Prostate gland (tissue), 2 donors: ENCODE measurements around the gene DNAJB8. TPM values are rescaled to one million over a fixed set of nuclear protein-coding genes. Genes with fewer than 3 reads are reported as not detected.

Experiments used
- DNase-seq: peaks from one replicate; pipeline ENCODE4 v3.0.0-alpha.2; 2019; ENCODE audit warnings: low spot score
- H3K27ac ChIP-seq, 2 donors: fragments of 200-600 bp; sonication (generic); 2 replicates each; pipeline ENCODE4 v1.5.1; 2017 to 2019
- H3K27me3 ChIP-seq: fragments of 200-600 bp; sonication (generic); replicated peaks from 2 replicates; pipeline ENCODE4 v1.5.1; 2019; ENCODE audit not compliant: insufficient read depth
- H3K36me3 ChIP-seq, 2 donors: fragments of 200-600 bp; sonication (generic); 1 replicate in 1 of 2; 2 replicates in 1 of 2; pipeline versions ENCODE4 v1.5.1 to v1.8.1; 2017 to 2019
- H3K4me1 ChIP-seq: fragments of 200-600 bp; sonication (generic); replicated peaks from 2 replicates; pipeline ENCODE4 v1.5.1; 2019
- H3K4me3 ChIP-seq, 2 donors: fragments of 200-600 bp; sonication (generic); 2 replicates each; pipeline ENCODE4 v1.5.1; 2017 to 2019
- H3K9me3 ChIP-seq: fragments of 200-600 bp; sonication (generic); 2 replicates; pipeline ENCODE4 v1.5.1; 2017
- POLR2A ChIP-seq: fragments of 450-650 bp; IDR thresholded peaks from one replicate; pipeline ENCODE4 v1.6.1; 2016; ENCODE audit warnings: antibody characterized with exemption, mild to moderate bottlenecking
- POLR2AphosphoS5 ChIP-seq: sonication (generic); formaldehyde crosslinking; IDR thresholded peaks from one replicate; pipeline ENCODE4 v1.6.1; 2017; ENCODE audit warnings: antibody characterized with exemption
- WGBS: methylation state at CpG from one replicate; pipeline ENCODE4 v1.1.5; 2018; 5-methylcytosine and 5-hydroxymethylcytosine counted together
- intact Hi-C: fragments of 100-400 bp; cut with DNase I; formaldehyde crosslinking; loops from one replicate; pipeline ENCODE4 v1.14.2; 2022
- total RNA-seq, 2 donors: library from RNA; depleted of rRNA; stranded (reverse); fragments of >200 nt; gene quantifications; one replicate each; pipeline ENCODE4 v1.1.0, GENCODE V29; 2016
- TF ChIP-seq, protein P1 (sequence below), 4 experiments: fragments of 200-600 bp in 2 of 4; fragments of 450-650 bp in 2 of 4; sonication (generic) in 2 of 4; IDR thresholded peaks; 1 replicate in 3 of 4; 2 replicates in 1 of 4; pipeline ENCODE4 v1.5.1; 2016 to 2019; ENCODE audit warnings: antibody characterized with exemption in 4 of 4, mild to moderate bottlenecking in 2 of 4, moderate library complexity in 2 of 4

The DNAJB8 gene
- 1 to 10 TPM in 1 of 2 donors, not detected in 1; 3.2 TPM for total RNA-seq

DNA sequence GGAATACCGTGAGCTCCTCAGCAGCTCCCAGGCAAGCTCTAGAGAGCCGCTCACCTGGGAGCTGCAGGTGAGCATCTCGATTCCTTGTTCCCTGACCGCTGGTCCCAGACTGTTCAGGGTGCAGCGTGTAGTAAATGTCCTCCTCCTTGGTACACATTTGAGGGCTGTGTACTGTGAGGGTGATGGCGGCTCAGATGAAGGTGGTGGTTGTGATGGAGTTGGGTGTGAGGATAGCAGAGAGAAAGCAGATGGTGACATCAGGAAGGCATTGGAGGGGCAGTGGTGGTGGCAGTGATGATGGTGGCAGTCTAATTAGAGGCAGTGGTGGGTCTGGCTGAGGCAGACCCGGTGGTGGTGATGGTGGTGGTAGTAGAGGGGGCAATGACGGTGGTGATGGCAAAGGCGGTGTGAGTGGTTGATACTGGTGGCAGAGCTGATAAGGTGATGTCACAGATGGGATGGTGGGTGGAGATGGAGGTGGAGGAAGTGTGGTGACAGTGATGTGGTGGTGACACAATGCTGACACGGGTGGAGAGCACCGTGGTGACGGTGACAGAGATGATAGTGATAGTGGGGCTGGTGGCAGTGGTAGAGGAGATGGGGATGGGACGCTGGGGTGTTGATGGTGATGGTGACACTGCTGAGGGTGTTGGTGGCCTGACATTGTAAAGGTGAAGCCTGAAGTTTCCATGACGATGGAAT lies at the start of gene DNAJB8:
TSS of gene DNAJB8 (minus strand) at position 51 of the 702 bp plus-strand sequence. CDS start 3,645 bp downstream, outside the sequence.
- WGBS, result 89% methylated on average over 14 of the region's 14 CpGs
- intact Hi-C loops, result no loop called here
- DNase-seq, result no peak

DNA sequence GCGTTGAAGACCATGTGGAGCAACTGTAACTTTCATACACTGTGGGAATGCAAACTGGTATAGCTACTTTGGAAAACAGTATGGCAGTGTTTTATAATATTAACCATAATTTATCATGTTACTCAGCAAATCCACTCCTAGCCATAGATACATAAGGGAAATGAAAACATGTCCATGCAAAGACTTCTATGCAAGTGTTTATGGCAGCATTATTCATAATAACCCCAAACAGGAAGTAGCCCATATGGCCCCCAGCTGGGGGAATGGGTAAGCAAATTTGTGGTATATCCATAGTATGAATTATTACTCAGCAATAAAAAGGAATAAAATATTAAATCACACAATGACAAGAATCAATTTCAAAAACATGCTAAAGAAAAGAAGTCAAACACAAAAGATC lies 49.3 kb upstream of the DNAJB8 start:
- intact Hi-C loops, result no loop called here
- 100% methylated on average over 1 of the region's 1 CpG for WGBS
- no peak overlapping the region for H3K4me3 ChIP-seq
- H3K4me1 ChIP-seq, result no peaks in the 10 kb centered on the region
- no peak for DNase-seq
- TF ChIP-seq, protein P1, sequence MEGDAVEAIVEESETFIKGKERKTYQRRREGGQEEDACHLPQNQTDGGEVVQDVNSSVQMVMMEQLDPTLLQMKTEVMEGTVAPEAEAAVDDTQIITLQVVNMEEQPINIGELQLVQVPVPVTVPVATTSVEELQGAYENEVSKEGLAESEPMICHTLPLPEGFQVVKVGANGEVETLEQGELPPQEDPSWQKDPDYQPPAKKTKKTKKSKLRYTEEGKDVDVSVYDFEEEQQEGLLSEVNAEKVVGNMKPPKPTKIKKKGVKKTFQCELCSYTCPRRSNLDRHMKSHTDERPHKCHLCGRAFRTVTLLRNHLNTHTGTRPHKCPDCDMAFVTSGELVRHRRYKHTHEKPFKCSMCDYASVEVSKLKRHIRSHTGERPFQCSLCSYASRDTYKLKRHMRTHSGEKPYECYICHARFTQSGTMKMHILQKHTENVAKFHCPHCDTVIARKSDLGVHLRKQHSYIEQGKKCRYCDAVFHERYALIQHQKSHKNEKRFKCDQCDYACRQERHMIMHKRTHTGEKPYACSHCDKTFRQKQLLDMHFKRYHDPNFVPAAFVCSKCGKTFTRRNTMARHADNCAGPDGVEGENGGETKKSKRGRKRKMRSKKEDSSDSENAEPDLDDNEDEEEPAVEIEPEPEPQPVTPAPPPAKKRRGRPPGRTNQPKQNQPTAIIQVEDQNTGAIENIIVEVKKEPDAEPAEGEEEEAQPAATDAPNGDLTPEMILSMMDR (IDR thresholded peaks at IDR 0.05), result no peak
- TF ChIP-seq POLR2A, result no peak
- no peak for TF ChIP-seq POLR2AphosphoS5
- no peak overlapping the region for H3K27ac ChIP-seq
- H3K27me3 ChIP-seq, result no peaks in the 10 kb centered on the region
- no peaks in the 10 kb centered on the region for H3K36me3 ChIP-seq
- H3K9me3 ChIP-seq, result no peaks in the 10 kb centered on the region

More for the DNA sequence above, at the start of gene DNAJB8:
- Histone ChIP-seq H3K27ac (no peak within 1 kb of the TSS), H3K4me3 (no peak within 1 kb of the TSS), H3K27me3 (no peaks in the 10 kb centered on the region), H3K4me1 (no peaks in the 10 kb centered on the region), H3K9me3 (no peaks in the 10 kb centered on the region), H3K36me3 (no peaks in the 10 kb centered on the region)
- no peak for TF ChIP-seq POLR2AphosphoS5

DNA sequence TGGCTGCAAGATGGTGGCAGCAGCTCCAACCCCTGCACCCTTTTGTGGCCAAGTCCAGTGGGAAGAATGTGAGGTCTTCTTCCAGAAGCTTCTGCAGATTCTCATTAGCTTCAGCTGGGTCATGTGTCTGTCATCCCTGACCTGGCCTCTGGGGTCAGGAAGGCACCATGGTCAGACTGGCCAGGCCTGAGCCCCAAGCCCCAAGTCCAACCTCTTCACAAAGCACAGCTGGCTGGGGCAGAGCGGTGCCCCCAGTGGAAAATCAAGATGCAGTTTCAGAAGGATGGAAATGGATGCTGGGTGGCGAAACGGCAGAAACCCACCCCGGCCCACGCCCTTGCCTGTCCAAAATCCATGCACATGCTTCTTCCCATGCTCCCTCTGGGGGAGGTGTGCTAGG lies 42.2 kb upstream of the DNAJB8 start:
- Histone ChIP-seq H3K9me3 (no peaks in the 10 kb centered on the region), H3K4me3 (no peak overlapping the region), H3K27ac (no peak overlapping the region), H3K4me1 (no peaks in the 10 kb centered on the region), H3K27me3 (no peaks in the 10 kb centered on the region), H3K36me3 (no peaks in the 10 kb centered on the region)
- intact Hi-C loops, result no loop called here
- no peak for DNase-seq
- TF ChIP-seq, protein P1 (IDR thresholded peaks at IDR 0.05), result no peak
- no peak for TF ChIP-seq POLR2A
- no peak for TF ChIP-seq POLR2AphosphoS5
- WGBS, result 80% methylated on average over 5 of the region's 5 CpGs

DNA sequence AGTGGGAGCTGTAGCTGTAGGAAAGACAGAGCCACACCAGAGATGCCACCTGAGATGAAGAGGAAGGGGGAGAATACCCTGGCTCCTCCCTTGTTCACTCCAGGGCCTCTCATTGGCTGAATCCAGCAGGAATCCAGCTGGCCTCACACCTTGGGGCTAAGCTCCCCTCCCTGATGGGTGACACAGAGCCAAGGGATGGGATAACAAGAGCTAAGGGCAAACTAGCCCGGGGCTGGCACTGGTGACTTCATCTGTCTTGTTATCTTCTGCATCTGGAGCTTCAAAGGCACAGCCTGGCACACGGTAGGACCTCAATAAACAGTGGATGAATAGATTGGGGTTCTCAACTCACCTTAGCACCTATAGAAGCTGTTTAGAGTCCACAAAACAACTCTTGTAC lies 40.1 kb upstream of the DNAJB8 start:
- WGBS, result 21% methylated on average over 2 of the region's 2 CpGs
- H3K27ac ChIP-seq, result no peak overlapping the region
- TF ChIP-seq POLR2A (no peak), POLR2AphosphoS5 (no peak)
- TF ChIP-seq, protein P1 (IDR thresholded peaks at IDR 0.05), result no peak
- no peaks in the 10 kb centered on the region for H3K27me3 ChIP-seq
- H3K9me3 ChIP-seq, result no peaks in the 10 kb centered on the region
- H3K4me1 ChIP-seq, result no peaks in the 10 kb centered on the region
- intact Hi-C loops, result no loop called here
- no peak for DNase-seq
- no peak overlapping the region for H3K4me3 ChIP-seq
- H3K36me3 ChIP-seq, result no peaks in the 10 kb centered on the region

DNA sequence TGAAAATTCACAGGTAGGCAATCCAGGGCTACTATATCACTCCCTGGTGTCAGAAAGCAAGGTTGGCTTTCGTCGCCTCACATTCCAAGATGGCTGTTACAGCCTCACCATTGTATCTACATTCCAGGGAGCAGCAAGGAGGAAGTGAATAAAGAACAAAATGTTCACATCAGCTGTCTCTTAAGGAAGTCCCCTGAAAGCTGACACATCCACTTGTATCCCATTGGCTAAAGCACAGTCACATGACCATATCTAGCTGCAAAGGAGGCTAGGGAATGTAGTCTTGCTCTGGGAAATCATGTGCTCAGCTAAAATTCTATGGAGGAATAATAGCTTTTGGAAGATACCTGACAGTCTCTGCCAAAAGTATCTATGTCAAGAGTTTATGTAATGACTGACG lies 39.1 kb upstream of the DNAJB8 start:
- Histone ChIP-seq H3K27ac (no peak overlapping the region), H3K4me3 (no peak overlapping the region), H3K36me3 (no peaks in the 10 kb centered on the region), H3K9me3 (no peaks in the 10 kb centered on the region), H3K4me1 (no peaks in the 10 kb centered on the region), H3K27me3 (no peaks in the 10 kb centered on the region)
- 92% methylated on average over 3 of the region's 3 CpGs for WGBS
- intact Hi-C loops, result no loop called here
- TF ChIP-seq, protein P1 (IDR thresholded peaks at IDR 0.05), result no peak
- TF ChIP-seq POLR2A (no peak), POLR2AphosphoS5 (no peak)
- DNase-seq, result no peak
